Panc1 (cell line): Measurements from ENCODE around the gene FYN.

Experiments used
- POLR2AphosphoS5 ChIP-seq: IDR thresholded peaks from 2 replicates; pipeline ENCODE4 v1.6.1; 2012; ENCODE audit warnings: mild to moderate bottlenecking, low read depth, low read length, moderate library complexity
- TCF7L2 ChIP-seq: IDR thresholded peaks from 2 replicates; pipeline ENCODE4 v1.6.1; 2011; ENCODE audit warnings: mild to moderate bottlenecking, low read depth, low read length, inconsistent platforms
- TF ChIP-seq, protein P1 (sequence below): fragments of 450-650 bp; IDR thresholded peaks from 2 replicates; pipeline ENCODE4 v1.5.1; 2017; ENCODE audit warnings: mild to moderate bottlenecking
- TF ChIP-seq, protein P2 (sequence below), 2 experiments: IDR thresholded peaks; 2 replicates each; pipeline ENCODE4 v1.6.1; 2011 to 2012; ENCODE audit warnings: low read depth in 2 of 2, control low read depth in 1 of 2, low read length in 1 of 2, mild to moderate bottlenecking in 1 of 2, moderate library complexity in 1 of 2; ENCODE audit not compliant: insufficient read depth in 1 of 2

GRCh38 chr6:111663692-111664564, 209.3 kb downstream of the FYN start:
- TF ChIP-seq, protein P1, sequence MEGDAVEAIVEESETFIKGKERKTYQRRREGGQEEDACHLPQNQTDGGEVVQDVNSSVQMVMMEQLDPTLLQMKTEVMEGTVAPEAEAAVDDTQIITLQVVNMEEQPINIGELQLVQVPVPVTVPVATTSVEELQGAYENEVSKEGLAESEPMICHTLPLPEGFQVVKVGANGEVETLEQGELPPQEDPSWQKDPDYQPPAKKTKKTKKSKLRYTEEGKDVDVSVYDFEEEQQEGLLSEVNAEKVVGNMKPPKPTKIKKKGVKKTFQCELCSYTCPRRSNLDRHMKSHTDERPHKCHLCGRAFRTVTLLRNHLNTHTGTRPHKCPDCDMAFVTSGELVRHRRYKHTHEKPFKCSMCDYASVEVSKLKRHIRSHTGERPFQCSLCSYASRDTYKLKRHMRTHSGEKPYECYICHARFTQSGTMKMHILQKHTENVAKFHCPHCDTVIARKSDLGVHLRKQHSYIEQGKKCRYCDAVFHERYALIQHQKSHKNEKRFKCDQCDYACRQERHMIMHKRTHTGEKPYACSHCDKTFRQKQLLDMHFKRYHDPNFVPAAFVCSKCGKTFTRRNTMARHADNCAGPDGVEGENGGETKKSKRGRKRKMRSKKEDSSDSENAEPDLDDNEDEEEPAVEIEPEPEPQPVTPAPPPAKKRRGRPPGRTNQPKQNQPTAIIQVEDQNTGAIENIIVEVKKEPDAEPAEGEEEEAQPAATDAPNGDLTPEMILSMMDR, result no peak
- TF ChIP-seq TCF7L2 (no peak), POLR2AphosphoS5 (no peak)
- TF ChIP-seq, protein P2, sequence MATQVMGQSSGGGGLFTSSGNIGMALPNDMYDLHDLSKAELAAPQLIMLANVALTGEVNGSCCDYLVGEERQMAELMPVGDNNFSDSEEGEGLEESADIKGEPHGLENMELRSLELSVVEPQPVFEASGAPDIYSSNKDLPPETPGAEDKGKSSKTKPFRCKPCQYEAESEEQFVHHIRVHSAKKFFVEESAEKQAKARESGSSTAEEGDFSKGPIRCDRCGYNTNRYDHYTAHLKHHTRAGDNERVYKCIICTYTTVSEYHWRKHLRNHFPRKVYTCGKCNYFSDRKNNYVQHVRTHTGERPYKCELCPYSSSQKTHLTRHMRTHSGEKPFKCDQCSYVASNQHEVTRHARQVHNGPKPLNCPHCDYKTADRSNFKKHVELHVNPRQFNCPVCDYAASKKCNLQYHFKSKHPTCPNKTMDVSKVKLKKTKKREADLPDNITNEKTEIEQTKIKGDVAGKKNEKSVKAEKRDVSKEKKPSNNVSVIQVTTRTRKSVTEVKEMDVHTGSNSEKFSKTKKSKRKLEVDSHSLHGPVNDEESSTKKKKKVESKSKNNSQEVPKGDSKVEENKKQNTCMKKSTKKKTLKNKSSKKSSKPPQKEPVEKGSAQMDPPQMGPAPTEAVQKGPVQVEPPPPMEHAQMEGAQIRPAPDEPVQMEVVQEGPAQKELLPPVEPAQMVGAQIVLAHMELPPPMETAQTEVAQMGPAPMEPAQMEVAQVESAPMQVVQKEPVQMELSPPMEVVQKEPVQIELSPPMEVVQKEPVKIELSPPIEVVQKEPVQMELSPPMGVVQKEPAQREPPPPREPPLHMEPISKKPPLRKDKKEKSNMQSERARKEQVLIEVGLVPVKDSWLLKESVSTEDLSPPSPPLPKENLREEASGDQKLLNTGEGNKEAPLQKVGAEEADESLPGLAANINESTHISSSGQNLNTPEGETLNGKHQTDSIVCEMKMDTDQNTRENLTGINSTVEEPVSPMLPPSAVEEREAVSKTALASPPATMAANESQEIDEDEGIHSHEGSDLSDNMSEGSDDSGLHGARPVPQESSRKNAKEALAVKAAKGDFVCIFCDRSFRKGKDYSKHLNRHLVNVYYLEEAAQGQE (IDR thresholded peaks at IDR 0.05; ENCODE audit: insufficient read depth in 1 of 2, low read depth in 2 of 2, low read length in 1 of 2), result no peak
